GM12801 (cell line): Measurements from ENCODE around the gene IL1R2.

Experiments used
- TF ChIP-seq, protein P1 (sequence below): IDR thresholded peaks from one replicate; pipeline ENCODE4 v1.5.1; 2011; ENCODE audit warnings: control low read depth; ENCODE audit not compliant: insufficient read length; ENCODE audit errors: extremely low read depth

Gene IL1R2

GRCh38 chr2:102066554-102066953 lies 74.8 kb downstream of the IL1R2 start:
- TF ChIP-seq, protein P1, sequence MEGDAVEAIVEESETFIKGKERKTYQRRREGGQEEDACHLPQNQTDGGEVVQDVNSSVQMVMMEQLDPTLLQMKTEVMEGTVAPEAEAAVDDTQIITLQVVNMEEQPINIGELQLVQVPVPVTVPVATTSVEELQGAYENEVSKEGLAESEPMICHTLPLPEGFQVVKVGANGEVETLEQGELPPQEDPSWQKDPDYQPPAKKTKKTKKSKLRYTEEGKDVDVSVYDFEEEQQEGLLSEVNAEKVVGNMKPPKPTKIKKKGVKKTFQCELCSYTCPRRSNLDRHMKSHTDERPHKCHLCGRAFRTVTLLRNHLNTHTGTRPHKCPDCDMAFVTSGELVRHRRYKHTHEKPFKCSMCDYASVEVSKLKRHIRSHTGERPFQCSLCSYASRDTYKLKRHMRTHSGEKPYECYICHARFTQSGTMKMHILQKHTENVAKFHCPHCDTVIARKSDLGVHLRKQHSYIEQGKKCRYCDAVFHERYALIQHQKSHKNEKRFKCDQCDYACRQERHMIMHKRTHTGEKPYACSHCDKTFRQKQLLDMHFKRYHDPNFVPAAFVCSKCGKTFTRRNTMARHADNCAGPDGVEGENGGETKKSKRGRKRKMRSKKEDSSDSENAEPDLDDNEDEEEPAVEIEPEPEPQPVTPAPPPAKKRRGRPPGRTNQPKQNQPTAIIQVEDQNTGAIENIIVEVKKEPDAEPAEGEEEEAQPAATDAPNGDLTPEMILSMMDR: no peak

- TF ChIP-seq, protein P1: no peak
Measured at GRCh38 chr2:102069311-102069974, 77.7 kb downstream of the IL1R2 start.

DNA sequence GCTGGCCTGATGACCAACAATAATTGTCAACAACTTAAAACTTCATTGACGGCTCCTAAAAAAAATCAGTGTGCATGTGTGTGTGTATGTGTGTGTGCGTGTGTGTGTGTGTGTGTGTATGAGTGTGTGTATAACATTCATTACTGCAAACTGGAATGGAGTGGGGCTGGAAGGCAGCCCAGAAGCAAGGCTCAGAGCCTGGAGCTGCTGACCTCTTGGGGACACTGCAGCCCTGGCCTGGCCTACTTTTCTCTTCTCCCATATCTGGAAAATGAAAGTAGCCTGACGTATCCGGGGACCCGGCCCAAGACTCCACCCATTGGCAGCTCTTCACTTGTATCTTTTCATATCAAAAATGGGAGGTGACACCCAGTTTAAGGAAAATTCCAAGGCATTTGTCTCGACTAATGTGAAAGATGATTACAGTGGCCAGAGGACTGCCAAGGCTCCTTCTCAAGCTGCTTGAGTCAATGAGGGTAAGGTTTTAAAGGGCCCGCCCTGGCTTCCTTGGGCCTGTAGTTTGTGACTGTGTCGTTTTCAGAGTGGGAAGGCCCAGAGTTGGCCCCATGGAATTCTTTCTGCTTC lies 78.4 kb downstream of the IL1R2 start:
- TF ChIP-seq, protein P1: no peak

DNA sequence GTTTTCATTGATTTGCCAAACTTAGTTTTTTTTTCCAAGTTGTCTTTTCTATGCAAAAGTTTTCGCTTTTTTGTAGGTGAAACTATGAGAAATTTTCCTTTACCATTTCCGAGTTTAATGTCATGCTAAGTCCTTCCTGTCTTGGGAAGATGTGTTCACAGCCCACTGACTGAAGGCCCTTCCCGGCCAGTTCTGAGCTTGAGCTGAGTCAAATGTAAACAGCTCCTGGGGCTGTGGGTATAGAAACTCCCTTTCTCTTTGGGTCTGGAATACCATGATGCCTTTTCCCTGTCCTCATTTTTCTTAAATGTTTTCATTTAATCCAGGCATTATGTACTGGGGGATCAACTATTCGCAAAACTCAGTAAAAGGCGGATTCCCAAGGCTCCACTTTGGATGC lies 81.0 kb downstream of the IL1R2 start:
- TF ChIP-seq, protein P1: no peak

GRCh38 chr2:102073168-102073724 lies 81.5 kb downstream of the IL1R2 start:
- TF ChIP-seq, protein P1: no peak

- TF ChIP-seq, protein P1: no peak
Measured at GRCh38 chr2:102074152-102074783, 82.5 kb downstream of the IL1R2 start.

DNA sequence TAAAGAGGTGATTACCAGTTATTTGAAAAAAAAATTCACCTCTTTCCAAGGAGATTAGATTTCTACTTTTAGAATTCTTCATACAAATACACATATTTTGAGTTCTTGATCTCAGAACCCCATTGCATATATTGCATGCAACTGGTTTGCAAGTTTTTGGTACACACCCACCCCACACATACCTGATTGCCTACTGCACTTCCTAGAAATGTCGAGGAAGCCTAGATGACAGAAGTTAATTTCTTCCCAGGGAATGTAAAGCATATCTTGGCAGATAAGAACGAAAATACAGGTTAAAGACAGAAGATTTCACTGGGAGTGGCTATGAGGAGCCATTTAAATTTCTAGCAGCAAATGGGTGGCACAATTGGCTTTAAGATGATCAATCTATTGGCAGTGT lies 83.7 kb downstream of the IL1R2 start:
- TF ChIP-seq, protein P1: no peak
